ENCODE measurements around the gene AMBRA1.

Gene AMBRA1

GRCh38 chr11:46475051-46475925, 118.5 kb downstream of the AMBRA1 start:
- Mint-ChIP-seq H3K27ac (no peak overlapping the region), H3K9me3 (no peaks in the 10 kb centered on the region), H3K4me1 (peaks cover 9% of the 10 kb centered on the region), H3K36me3 (ENCODE audit: low read depth) (peaks cover 11% of the 10 kb centered on the region), H3K27me3 (ENCODE audit: low read depth, poor library complexity) (peaks cover 2% of the 10 kb centered on the region), H3K4me3 (no peak overlapping the region)
- no peak for TF ChIP-seq CTCF (IDR thresholded peaks at IDR 0.05)
- DNase-seq: no peak

GRCh38 chr11:46472662-46472994, 121.2 kb downstream of the AMBRA1 start:
- H3K4me1 Mint-ChIP-seq: peaks cover 9% of the 10 kb centered on the region
- H3K4me3 Mint-ChIP-seq: no peak overlapping the region
- peaks cover 2% of the 10 kb centered on the region for H3K27me3 Mint-ChIP-seq (ENCODE audit: low read depth, poor library complexity)
- DNase-seq: no peak
- no peaks in the 10 kb centered on the region for H3K9me3 Mint-ChIP-seq
- TF ChIP-seq CTCF (IDR thresholded peaks at IDR 0.05): no peak
- peaks cover 20% of the 10 kb centered on the region for H3K36me3 Mint-ChIP-seq (ENCODE audit: low read depth)
- no peak overlapping the region for H3K27ac Mint-ChIP-seq

- no peak for DNase-seq
- Mint-ChIP-seq H3K4me1 (peaks cover 9% of the 10 kb centered on the region), H3K9me3 (no peaks in the 10 kb centered on the region), H3K36me3 (ENCODE audit: low read depth) (peaks cover 24% of the 10 kb centered on the region), H3K27me3 (ENCODE audit: low read depth, poor library complexity) (peaks cover 2% of the 10 kb centered on the region), H3K27ac (peak overlapping the region; percentile 38), H3K4me3 (no peak overlapping the region)
- TF ChIP-seq CTCF (IDR thresholded peaks at IDR 0.05): no peak
Measured at GRCh38 chr11:46471943-46472661, 121.7 kb downstream of the AMBRA1 start.

GRCh38 chr11:46469926-46470325, 123.9 kb downstream of the AMBRA1 start:
- H3K9me3 Mint-ChIP-seq: no peaks in the 10 kb centered on the region
- peaks cover 9% of the 10 kb centered on the region for H3K4me1 Mint-ChIP-seq

GRCh38 chr11:46465683-46466082, 128.1 kb downstream of the AMBRA1 start:
- Mint-ChIP-seq H3K36me3 (ENCODE audit: low read depth) (peaks cover 15% of the 10 kb centered on the region), H3K27ac (no peak overlapping the region), H3K4me3 (no peak overlapping the region), H3K9me3 (no peaks in the 10 kb centered on the region), H3K27me3 (ENCODE audit: low read depth, poor library complexity) (no peaks in the 10 kb centered on the region), H3K4me1 (no peaks in the 10 kb centered on the region)
- TF ChIP-seq CTCF (IDR thresholded peaks at IDR 0.05): no peak
- no peak for DNase-seq

More at GRCh38 chr11:46469926-46470325, 123.9 kb downstream of the AMBRA1 start:
- Mint-ChIP-seq H3K27me3 (ENCODE audit: low read depth, poor library complexity) (peaks cover 2% of the 10 kb centered on the region), H3K36me3 (ENCODE audit: low read depth) (peaks cover 24% of the 10 kb centered on the region), H3K27ac (no peak overlapping the region), H3K4me3 (no peak overlapping the region)
- no peak for TF ChIP-seq CTCF (IDR thresholded peaks at IDR 0.05)
- no peak for DNase-seq

All from nephron progenitor cell (in vitro differentiated cells).